Osteoblast (primary cell): ENCODE results near the gene RHOF. TPM values are rescaled to one million over a fixed set of nuclear protein-coding genes. Genes with fewer than 3 reads are reported as not detected.
A peak's percentile ranks its signal among the peaks of the same experiment; 100 is the strongest.

Experiments used
- DNase-seq: peaks from one replicate; pipeline ENCODE4 v3.0.0; 2011; ENCODE audit warnings: low spot score, mixed read lengths; ENCODE audit not compliant: insufficient read length; ENCODE audit errors: missing footprints
- H2AFZ ChIP-seq: 2 replicates; pipeline ENCODE4 v1.6.0; 2011; ENCODE audit warnings: mild to moderate bottlenecking, low read length
- H3K27ac ChIP-seq: 2 replicates; pipeline ENCODE4 v1.5.1; 2011; ENCODE audit warnings: mild to moderate bottlenecking, low read depth, low read length, moderate library complexity
- H3K27me3 ChIP-seq: 2 replicates; pipeline ENCODE4 v1.6.0; 2012; ENCODE audit warnings: mild to moderate bottlenecking, control low read depth, inconsistent platforms, low read length, moderate library complexity; ENCODE audit not compliant: insufficient read depth
- H3K36me3 ChIP-seq: 2 replicates; pipeline ENCODE4 v1.5.1; 2011; ENCODE audit warnings: mild to moderate bottlenecking, low read length, control low read depth, moderate library complexity; ENCODE audit not compliant: insufficient read depth
- H3K4me1 ChIP-seq: 2 replicates; pipeline ENCODE4 v1.5.1; 2011; ENCODE audit warnings: mild to moderate bottlenecking, low read length, control low read depth, moderate library complexity; ENCODE audit not compliant: insufficient read depth
- H3K4me2 ChIP-seq: 2 replicates; pipeline ENCODE4 v1.6.0; 2011; ENCODE audit warnings: mild to moderate bottlenecking, low read length; ENCODE audit not compliant: insufficient read depth
- H3K4me3 ChIP-seq: fragments of 200-600 bp; sonication (generic); 3 replicates; pipeline ENCODE4 v1.5.1; 2012; ENCODE audit warnings: mild to moderate bottlenecking, low read length, inconsistent platforms; ENCODE audit not compliant: insufficient read depth
- H3K79me2 ChIP-seq: 2 replicates; pipeline ENCODE4 v1.6.0; 2012; ENCODE audit warnings: mild to moderate bottlenecking, low read length, control low read depth, inconsistent platforms; ENCODE audit not compliant: insufficient read depth
- H3K9me3 ChIP-seq: 2 replicates; pipeline ENCODE4 v1.5.1; 2011; ENCODE audit warnings: low read depth, low read length, control low read depth
- H4K20me1 ChIP-seq: 2 replicates; pipeline ENCODE4 v1.6.0; 2012; ENCODE audit warnings: mild to moderate bottlenecking, low read length, control low read depth; ENCODE audit not compliant: insufficient read depth
- total RNA-seq: library from RNA; depleted of rRNA; stranded (reverse); fragments of >200 nt; gene quantifications from 2 replicates; pipeline ENCODE4 v1.2.3, GENCODE V29; 2012
- TF ChIP-seq, protein P1 (sequence below): IDR thresholded peaks from 2 replicates; pipeline ENCODE4 v1.5.1; 2011; ENCODE audit warnings: mild to moderate bottlenecking, low read depth, low read length, moderate library complexity; ENCODE audit errors: extremely low read depth

RHOF gene
- total RNA-seq, 1 donor = 8.3 TPM

- TF ChIP-seq, protein P1, sequence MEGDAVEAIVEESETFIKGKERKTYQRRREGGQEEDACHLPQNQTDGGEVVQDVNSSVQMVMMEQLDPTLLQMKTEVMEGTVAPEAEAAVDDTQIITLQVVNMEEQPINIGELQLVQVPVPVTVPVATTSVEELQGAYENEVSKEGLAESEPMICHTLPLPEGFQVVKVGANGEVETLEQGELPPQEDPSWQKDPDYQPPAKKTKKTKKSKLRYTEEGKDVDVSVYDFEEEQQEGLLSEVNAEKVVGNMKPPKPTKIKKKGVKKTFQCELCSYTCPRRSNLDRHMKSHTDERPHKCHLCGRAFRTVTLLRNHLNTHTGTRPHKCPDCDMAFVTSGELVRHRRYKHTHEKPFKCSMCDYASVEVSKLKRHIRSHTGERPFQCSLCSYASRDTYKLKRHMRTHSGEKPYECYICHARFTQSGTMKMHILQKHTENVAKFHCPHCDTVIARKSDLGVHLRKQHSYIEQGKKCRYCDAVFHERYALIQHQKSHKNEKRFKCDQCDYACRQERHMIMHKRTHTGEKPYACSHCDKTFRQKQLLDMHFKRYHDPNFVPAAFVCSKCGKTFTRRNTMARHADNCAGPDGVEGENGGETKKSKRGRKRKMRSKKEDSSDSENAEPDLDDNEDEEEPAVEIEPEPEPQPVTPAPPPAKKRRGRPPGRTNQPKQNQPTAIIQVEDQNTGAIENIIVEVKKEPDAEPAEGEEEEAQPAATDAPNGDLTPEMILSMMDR = no peak
- Histone ChIP-seq H3K36me3 (no peaks in the 10 kb centered on the region), H3K27ac (no peak overlapping the region), H3K4me1 (peaks cover 3% of the 10 kb centered on the region), H3K27me3 (no peaks in the 10 kb centered on the region), H3K4me3 (no peak overlapping the region), H4K20me1 (no peaks in the 10 kb centered on the region), H2AFZ (no peak overlapping the region), H3K9me3 (no peaks in the 10 kb centered on the region), H3K4me2 (no peak overlapping the region), H3K79me2 (no peaks in the 10 kb centered on the region)
- peak; percentile 14 for DNase-seq
Measured at GRCh38 chr12:121774968-121775474, 18.5 kb downstream of the RHOF start.

GRCh38 chr12:121773011-121773777 lies 20.3 kb downstream of the RHOF start:
- DNase-seq = peak; percentile 98
- TF ChIP-seq, protein P1 = peak; percentile 83
- no peak overlapping the region for H3K4me3 ChIP-seq
- no peak overlapping the region for H3K27ac ChIP-seq
- H4K20me1 ChIP-seq = peaks cover 2% of the 10 kb centered on the region
- no peaks in the 10 kb centered on the region for H3K9me3 ChIP-seq
- H3K27me3 ChIP-seq = no peaks in the 10 kb centered on the region
- no peak overlapping the region for H2AFZ ChIP-seq
- no peaks in the 10 kb centered on the region for H3K36me3 ChIP-seq
- no peak overlapping the region for H3K4me2 ChIP-seq
- peaks cover 7% of the 10 kb centered on the region for H3K4me1 ChIP-seq
- H3K79me2 ChIP-seq = no peaks in the 10 kb centered on the region

DNA sequence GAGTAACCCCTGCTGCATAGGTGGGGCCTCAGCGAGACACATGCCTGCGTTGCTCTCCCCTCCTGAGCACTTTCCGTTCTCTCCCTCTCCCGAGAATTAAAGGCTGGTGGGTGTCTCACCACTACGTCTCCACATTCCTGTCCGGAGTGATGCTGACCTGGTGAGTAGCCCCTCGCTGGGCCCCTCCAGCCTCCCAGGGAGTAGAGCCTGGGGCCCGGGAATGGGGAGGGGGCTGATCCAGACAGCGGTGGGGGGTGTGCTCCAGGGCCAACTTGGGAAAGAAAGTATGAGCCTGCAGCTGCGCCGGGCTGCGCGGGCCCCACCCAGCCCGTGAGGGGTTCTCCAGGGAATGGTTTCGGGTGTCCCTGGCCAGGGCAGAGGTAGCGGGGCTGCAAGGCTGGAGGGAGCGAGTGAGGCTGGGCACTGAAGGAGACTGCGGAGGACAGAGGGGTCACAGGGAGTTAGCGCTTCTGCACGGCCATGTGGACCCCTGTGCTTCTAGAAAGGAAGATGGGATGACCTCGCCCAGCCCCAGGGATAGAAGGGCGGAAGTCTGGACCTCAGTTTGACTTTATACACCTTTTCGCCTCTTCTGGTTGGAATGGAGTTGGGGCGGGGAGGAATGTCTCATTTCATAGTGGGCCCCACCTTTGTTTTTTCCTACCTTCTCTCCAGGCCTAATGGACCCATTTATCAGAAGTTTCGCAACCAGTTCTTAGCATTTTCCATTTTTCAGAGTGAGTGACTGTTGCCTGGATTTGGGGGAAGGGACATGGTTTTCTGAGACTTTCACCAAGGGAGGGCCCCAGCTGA lies 22.5 kb downstream of the RHOF start:
- no peak overlapping the region for H3K4me2 ChIP-seq
- TF ChIP-seq, protein P1 = no peak
- no peaks in the 10 kb centered on the region for H3K79me2 ChIP-seq
- DNase-seq = no peak
- H3K27ac ChIP-seq = no peak overlapping the region
- no peak overlapping the region for H3K4me3 ChIP-seq
- H3K36me3 ChIP-seq = no peaks in the 10 kb centered on the region
- H2AFZ ChIP-seq = no peak overlapping the region
- peaks cover 27% of the 10 kb centered on the region for H3K4me1 ChIP-seq
- no peaks in the 10 kb centered on the region for H3K27me3 ChIP-seq
- H3K9me3 ChIP-seq = no peaks in the 10 kb centered on the region
- H4K20me1 ChIP-seq = peaks cover 9% of the 10 kb centered on the region

DNA sequence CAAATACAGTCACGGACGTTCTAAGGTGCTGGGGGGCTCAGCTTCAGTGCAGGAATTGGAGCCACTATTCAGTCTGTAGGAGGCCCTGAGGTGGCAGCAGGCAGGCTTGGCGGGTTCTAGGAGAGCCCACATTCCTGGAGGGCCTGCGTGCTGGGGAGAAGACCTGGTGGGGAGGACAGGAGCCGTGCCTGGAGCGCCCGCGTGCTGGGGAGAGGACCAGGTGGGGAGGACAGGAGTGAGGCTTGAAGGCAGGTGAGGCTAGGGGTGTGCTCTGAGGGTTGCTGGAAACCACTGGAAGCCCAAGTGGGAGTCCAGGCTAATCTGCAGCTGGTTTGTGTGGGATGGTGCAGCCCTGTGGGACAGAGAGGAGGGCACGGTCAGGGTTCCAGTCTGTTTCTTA lies 23.1 kb downstream of the RHOF start:
- no peaks in the 10 kb centered on the region for H3K27me3 ChIP-seq
- DNase-seq = no peak
- TF ChIP-seq, protein P1 = no peak
- no peaks in the 10 kb centered on the region for H3K79me2 ChIP-seq
- no peaks in the 10 kb centered on the region for H3K36me3 ChIP-seq
- no peak overlapping the region for H3K4me3 ChIP-seq
- no peak overlapping the region for H3K27ac ChIP-seq
- peaks cover 33% of the 10 kb centered on the region for H3K4me1 ChIP-seq
- H3K4me2 ChIP-seq = no peak overlapping the region
- no peaks in the 10 kb centered on the region for H3K9me3 ChIP-seq
- H2AFZ ChIP-seq = no peak overlapping the region
- H4K20me1 ChIP-seq = peaks cover 9% of the 10 kb centered on the region
